Activated B cell treated with CpG ODN at 0.5 μM for 24 hours (primary cell): ENCODE results near the gene NFIA. TPM values are rescaled to one million over a fixed set of nuclear protein-coding genes. Genes with fewer than 3 reads are reported as not detected.
"Not testable (repeated sequence)": the region's sequence is repeated elsewhere in the genome, so short reads cannot be mapped to it uniquely, and the experiment has no call there.

Experiments
- ATAC-seq: fragments of 200-7000 bp; cut with Tn5 transposase; one replicate; pipeline ENCODE4 v1.10.0; 2021; ENCODE audit warnings: low read depth, mild to moderate bottlenecking, moderate library complexity
- CTCF ChIA-PET: fragments of 350-600 bp; sonication (Branson Sonifier 250); formaldehyde crosslinking; loops from one replicate; lab custom pipeline; 2021; ENCODE audit warnings: antibody characterized with exemption; lab: Charles Lee
- POLR2A ChIA-PET: fragments of 350-600 bp; sonication (Branson Sonifier 250); formaldehyde crosslinking; loops from one replicate; lab custom pipeline; 2021; ENCODE audit warnings: antibody characterized with exemption; lab: Charles Lee
- DNase-seq: peaks from one replicate; pipeline ENCODE4 v3.0.0; 2022
- H3K27ac Mint-ChIP-seq: one replicate; pipeline ENCODE4 v1.8.0; 2020; ENCODE audit warnings: mixed read lengths
- H3K27me3 Mint-ChIP-seq: one replicate; pipeline ENCODE4 v1.8.0; 2021; ENCODE audit warnings: mixed read lengths
- H3K36me3 Mint-ChIP-seq: one replicate; pipeline ENCODE4 v1.8.0; 2021; ENCODE audit warnings: low read depth, mixed read lengths
- H3K4me1 Mint-ChIP-seq: one replicate; pipeline ENCODE4 v1.8.0; 2021; ENCODE audit warnings: mixed read lengths
- H3K4me3 Mint-ChIP-seq: one replicate; pipeline ENCODE4 v1.8.0; 2020; ENCODE audit warnings: mild to moderate bottlenecking, mixed read lengths
- H3K9me3 Mint-ChIP-seq: one replicate; pipeline ENCODE4 v1.8.0; 2020; ENCODE audit warnings: mixed read lengths
- CTCF ChIP-seq: fragments of 200-600 bp; IDR thresholded peaks from one replicate; pipeline ENCODE4 v1.8.0; 2022; ENCODE audit warnings: antibody characterized with exemption, mild to moderate bottlenecking
- intact Hi-C: fragments of 100-400 bp; cut with micrococcal nuclease; formaldehyde crosslinking; loops from one replicate; pipeline ENCODE4 v1.15.1; 2024
- total RNA-seq: library from RNA; stranded (reverse); gene quantifications from 2 replicates; pipeline ENCODE4 v1.2.3, GENCODE V29; 2022

The NFIA gene
- total RNA-seq, 1 donor from 2014 or later = 0.13 TPM

DNA sequence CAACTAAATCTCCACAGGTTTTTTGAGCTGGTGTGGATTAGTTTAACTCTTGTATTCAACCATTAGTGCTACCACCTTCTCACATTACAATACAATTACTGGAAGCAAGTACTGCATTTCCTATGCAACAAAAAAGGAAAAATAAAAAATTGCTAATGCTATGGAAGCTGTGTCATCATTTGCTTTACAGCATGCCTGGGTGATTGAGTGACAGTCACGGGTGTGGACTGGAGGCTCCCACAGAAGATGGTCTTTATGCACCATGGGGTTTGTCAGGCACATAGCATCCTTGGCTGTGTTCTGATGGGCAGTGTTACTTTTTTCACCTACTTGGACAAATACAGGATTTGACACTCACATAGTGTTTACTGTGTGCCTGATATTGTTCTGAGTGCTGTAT, 380.3 kb downstream of the NFIA start:
- CTCF ChIA-PET = no interaction called here
- H3K9me3 Mint-ChIP-seq = no peaks in the 10 kb centered on the region
- no peak overlapping the region for H3K27ac Mint-ChIP-seq
- DNase-seq (no peak), ATAC-seq (no peak)
- intact Hi-C loops = no loop called here
- H3K4me1 Mint-ChIP-seq = no peaks in the 10 kb centered on the region
- no peak for TF ChIP-seq CTCF
- H3K4me3 Mint-ChIP-seq = no peak overlapping the region
- H3K36me3 Mint-ChIP-seq = no peaks in the 10 kb centered on the region
- POLR2A ChIA-PET = no interaction called here
- peaks cover 4% of the 10 kb centered on the region for H3K27me3 Mint-ChIP-seq

DNA sequence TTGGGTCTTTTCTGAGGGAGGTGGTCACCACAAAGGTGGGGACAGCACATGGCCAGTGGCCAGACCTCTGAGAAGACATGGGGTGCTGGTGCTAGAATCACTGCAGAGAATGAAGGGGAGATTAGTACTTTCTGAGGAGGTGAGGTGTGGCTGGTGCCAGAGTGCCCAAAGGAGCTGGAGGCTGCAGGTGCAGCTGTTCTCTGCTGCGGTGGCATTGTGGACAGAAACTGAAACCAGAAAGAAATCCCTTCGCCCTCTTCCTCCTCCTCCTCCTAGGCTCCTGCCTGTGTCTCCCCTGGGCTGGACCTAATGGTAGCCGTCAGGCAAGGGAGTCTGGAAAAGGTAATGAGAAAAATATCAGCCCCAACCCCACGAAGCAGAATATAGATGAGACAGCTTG, 380.9 kb downstream of the NFIA start:
- H3K4me3 Mint-ChIP-seq = no peak overlapping the region

GRCh38 chr1:61467836-61468235, 385.5 kb downstream of the NFIA start:
- DNase-seq, H3K27me3 Mint-ChIP-seq, H3K27ac Mint-ChIP-seq, H3K4me1 Mint-ChIP-seq, intact Hi-C loops, H3K9me3 Mint-ChIP-seq, H3K36me3 Mint-ChIP-seq, CTCF ChIA-PET, ATAC-seq, POLR2A ChIA-PET, H3K4me3 Mint-ChIP-seq: not testable (repeated sequence)

More for the DNA sequence above, 380.9 kb downstream of the NFIA start:
- no peak overlapping the region for H3K27ac Mint-ChIP-seq
- intact Hi-C loops = no loop called here
- H3K36me3 Mint-ChIP-seq = no peaks in the 10 kb centered on the region
- DNase-seq (no peak), ATAC-seq (no peak)
- peaks cover 4% of the 10 kb centered on the region for H3K27me3 Mint-ChIP-seq
- POLR2A ChIA-PET = no interaction called here
- no peaks in the 10 kb centered on the region for H3K9me3 Mint-ChIP-seq
- no peaks in the 10 kb centered on the region for H3K4me1 Mint-ChIP-seq
- CTCF ChIA-PET = no interaction called here
- TF ChIP-seq CTCF = no peak

- ChIA-PET CTCF (no interaction called here), POLR2A (no interaction called here)
- Mint-ChIP-seq H3K4me1 (no peaks in the 10 kb centered on the region), H3K36me3 (no peaks in the 10 kb centered on the region), H3K9me3 (no peaks in the 10 kb centered on the region), H3K4me3 (no peak overlapping the region), H3K27me3 (no peaks in the 10 kb centered on the region), H3K27ac (no peak overlapping the region)
- intact Hi-C loops = no loop called here
- TF ChIP-seq CTCF = no peak
- no peak for DNase-seq
- ATAC-seq = no peak
Observed at GRCh38 chr1:61469365-61469764, 387.0 kb downstream of the NFIA start.

- TF ChIP-seq CTCF = no peak
- Mint-ChIP-seq H3K4me3 (no peak overlapping the region), H3K4me1 (no peaks in the 10 kb centered on the region), H3K9me3 (no peaks in the 10 kb centered on the region), H3K27me3 (no peaks in the 10 kb centered on the region), H3K27ac (no peak overlapping the region), H3K36me3 (no peaks in the 10 kb centered on the region)
- ATAC-seq (no peak), DNase-seq (no peak)
- ChIA-PET POLR2A (no interaction called here), CTCF (no interaction called here)
- intact Hi-C loops = no loop called here
Observed at GRCh38 chr1:61472876-61473275, 390.5 kb downstream of the NFIA start.

DNA sequence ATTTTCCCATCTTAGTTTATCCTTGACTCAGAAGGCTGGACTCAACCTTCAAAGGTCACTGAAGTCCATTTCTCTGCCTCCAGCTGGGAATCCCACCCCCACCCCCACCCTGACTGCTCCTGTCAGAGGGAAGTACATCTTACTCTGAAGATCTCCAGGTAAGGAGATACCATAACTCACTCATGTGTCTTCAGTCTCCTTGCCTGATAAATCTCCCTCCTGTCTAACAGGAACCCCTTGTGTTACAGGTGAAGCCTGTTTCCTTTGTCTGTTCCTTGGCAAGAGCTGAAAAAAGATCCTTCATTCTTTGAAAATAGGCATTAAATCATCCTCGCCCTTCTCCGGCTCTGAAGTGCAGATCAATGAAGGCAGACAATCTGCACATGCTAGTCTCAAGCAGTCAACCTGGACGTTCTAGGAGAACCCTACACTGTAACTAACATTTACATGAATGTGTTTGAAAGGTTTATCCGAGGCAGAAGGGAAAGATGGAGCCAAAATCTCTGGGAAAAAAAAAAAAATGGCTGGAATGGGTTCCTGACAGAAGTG, 392.0 kb downstream of the NFIA start:
- ChIA-PET POLR2A (no interaction called here), CTCF (no interaction called here)
- no peaks in the 10 kb centered on the region for H3K9me3 Mint-ChIP-seq
- DNase-seq (no peak), ATAC-seq (no peak)
- no peaks in the 10 kb centered on the region for H3K4me1 Mint-ChIP-seq
- no peak for TF ChIP-seq CTCF
- H3K36me3 Mint-ChIP-seq = no peaks in the 10 kb centered on the region
- no peak overlapping the region for H3K27ac Mint-ChIP-seq
- H3K4me3 Mint-ChIP-seq = no peak overlapping the region
- peaks cover 1% of the 10 kb centered on the region for H3K27me3 Mint-ChIP-seq
- intact Hi-C loops = no loop called here
